Gastrocnemius medialis (tissue), 4 donors: ENCODE measurements around the gene CELSR2.

ENCODE experiments used
- POLR2A ChIP-seq, 2 donors: fragments of 450-650 bp; IDR thresholded peaks; one replicate each; pipeline ENCODE4 v1.6.1; 2017; ENCODE audit warnings: antibody characterized with exemption in 2 of 2, mild to moderate bottlenecking in 2 of 2, moderate library complexity in 2 of 2
- TF ChIP-seq, protein P1 (sequence below), 5 experiments: fragments of 450-650 bp in 3 of 5; fragments of 200-600 bp in 2 of 5; sonication (generic) in 2 of 5; IDR thresholded peaks in 4 of 5; conservative IDR thresholded peaks in 1 of 5; 1 replicate in 4 of 5; 2 replicates in 1 of 5; pipeline ENCODE4 v1.5.1; 2016 to 2019; ENCODE audit warnings: antibody characterized with exemption in 5 of 5, mild to moderate bottlenecking in 3 of 5, moderate library complexity in 3 of 5

GRCh38 chr1:109316506-109316905, 67.2 kb downstream of the CELSR2 start:
- TF ChIP-seq, protein P1, sequence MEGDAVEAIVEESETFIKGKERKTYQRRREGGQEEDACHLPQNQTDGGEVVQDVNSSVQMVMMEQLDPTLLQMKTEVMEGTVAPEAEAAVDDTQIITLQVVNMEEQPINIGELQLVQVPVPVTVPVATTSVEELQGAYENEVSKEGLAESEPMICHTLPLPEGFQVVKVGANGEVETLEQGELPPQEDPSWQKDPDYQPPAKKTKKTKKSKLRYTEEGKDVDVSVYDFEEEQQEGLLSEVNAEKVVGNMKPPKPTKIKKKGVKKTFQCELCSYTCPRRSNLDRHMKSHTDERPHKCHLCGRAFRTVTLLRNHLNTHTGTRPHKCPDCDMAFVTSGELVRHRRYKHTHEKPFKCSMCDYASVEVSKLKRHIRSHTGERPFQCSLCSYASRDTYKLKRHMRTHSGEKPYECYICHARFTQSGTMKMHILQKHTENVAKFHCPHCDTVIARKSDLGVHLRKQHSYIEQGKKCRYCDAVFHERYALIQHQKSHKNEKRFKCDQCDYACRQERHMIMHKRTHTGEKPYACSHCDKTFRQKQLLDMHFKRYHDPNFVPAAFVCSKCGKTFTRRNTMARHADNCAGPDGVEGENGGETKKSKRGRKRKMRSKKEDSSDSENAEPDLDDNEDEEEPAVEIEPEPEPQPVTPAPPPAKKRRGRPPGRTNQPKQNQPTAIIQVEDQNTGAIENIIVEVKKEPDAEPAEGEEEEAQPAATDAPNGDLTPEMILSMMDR (IDR thresholded peaks at IDR 0.05 in 4 of 5, conservative IDR thresholded peaks at IDR 0.05 in 1 of 5) = no peak
- TF ChIP-seq POLR2A (IDR thresholded peaks at IDR 0.05) = no peak
